Measurements from ENCODE around the gene SOBP. TPM values are rescaled to one million over a fixed set of nuclear protein-coding genes. Genes with fewer than 3 reads are reported as not detected.
A peak's percentile ranks its signal among the peaks of the same experiment; 100 is the strongest.

The SOBP gene
- total RNA-seq, 1 donor from 2014 or later, result 24.0 TPM

GRCh38 chr6:107491138-107491609, 1.3 kb downstream of the SOBP start:
- H3K36me3 Mint-ChIP-seq (ENCODE audit: low read depth), result no peaks in the 10 kb centered on the region
- peaks cover 25% of the 10 kb centered on the region for H3K27me3 Mint-ChIP-seq (ENCODE audit: low read depth)
- TF ChIP-seq, protein P1, sequence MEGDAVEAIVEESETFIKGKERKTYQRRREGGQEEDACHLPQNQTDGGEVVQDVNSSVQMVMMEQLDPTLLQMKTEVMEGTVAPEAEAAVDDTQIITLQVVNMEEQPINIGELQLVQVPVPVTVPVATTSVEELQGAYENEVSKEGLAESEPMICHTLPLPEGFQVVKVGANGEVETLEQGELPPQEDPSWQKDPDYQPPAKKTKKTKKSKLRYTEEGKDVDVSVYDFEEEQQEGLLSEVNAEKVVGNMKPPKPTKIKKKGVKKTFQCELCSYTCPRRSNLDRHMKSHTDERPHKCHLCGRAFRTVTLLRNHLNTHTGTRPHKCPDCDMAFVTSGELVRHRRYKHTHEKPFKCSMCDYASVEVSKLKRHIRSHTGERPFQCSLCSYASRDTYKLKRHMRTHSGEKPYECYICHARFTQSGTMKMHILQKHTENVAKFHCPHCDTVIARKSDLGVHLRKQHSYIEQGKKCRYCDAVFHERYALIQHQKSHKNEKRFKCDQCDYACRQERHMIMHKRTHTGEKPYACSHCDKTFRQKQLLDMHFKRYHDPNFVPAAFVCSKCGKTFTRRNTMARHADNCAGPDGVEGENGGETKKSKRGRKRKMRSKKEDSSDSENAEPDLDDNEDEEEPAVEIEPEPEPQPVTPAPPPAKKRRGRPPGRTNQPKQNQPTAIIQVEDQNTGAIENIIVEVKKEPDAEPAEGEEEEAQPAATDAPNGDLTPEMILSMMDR (conservative IDR thresholded peaks at IDR 0.05), result no peak
- H3K9me3 Mint-ChIP-seq, result no peaks in the 10 kb centered on the region
- peak; percentile 60 for DNase-seq (ENCODE audit: low read depth, low spot score)
- no peak overlapping the region for H3K4me3 Mint-ChIP-seq
- H3K27ac Mint-ChIP-seq (ENCODE audit: unreplicated experiment), result no peak overlapping the region
- peaks cover 30% of the 10 kb centered on the region for H3K4me1 Mint-ChIP-seq

DNA sequence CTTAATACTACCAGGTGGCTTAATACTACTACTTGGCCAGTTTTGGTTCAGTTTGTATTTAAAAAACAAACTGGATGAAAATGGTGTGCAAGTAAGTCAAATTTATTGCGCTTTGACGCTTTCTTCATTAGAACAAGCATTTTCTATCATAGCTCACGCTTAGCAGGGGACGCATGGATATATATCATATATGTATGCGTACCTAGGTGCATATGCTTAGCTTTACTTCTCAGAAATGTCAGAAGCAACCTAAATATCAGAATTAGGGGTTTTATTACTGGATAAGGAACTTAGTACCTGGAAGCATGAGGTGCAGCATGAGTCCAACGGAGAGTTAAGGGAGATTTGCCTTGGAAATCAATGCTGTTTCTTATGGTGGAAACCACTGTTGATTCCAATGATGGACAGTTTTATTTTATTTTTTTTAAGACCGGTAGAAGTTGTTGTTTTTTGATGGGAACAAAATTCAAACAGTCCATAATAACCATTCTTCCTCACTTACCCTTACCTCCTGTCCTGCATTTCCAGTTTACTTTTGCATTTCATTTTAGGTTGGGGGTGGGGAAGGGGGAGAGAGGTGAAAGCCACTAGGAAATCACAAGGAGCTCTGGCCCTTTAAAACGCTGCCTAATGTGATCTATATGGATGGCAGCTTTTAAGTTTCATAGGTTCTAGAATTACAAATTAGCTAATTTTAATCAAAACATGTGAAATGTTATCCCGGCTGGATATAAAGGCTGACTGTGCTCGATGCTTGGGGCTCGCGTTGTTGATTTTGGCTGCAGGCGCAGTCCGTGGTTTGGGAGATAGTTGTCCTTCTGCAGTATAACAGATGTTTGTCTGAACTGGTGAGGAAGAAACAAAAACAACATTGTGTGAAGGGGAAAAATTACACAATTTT, 2.1 kb downstream of the SOBP start:
- H3K27ac Mint-ChIP-seq (ENCODE audit: unreplicated experiment), result no peak overlapping the region
- H3K4me1 Mint-ChIP-seq, result peaks cover 34% of the 10 kb centered on the region
- no peak for DNase-seq (ENCODE audit: low read depth, low spot score)
- H3K4me3 Mint-ChIP-seq, result no peak overlapping the region
- peaks cover 19% of the 10 kb centered on the region for H3K27me3 Mint-ChIP-seq (ENCODE audit: low read depth)
- no peaks in the 10 kb centered on the region for H3K9me3 Mint-ChIP-seq
- no peaks in the 10 kb centered on the region for H3K36me3 Mint-ChIP-seq (ENCODE audit: low read depth)
- TF ChIP-seq, protein P1 (conservative IDR thresholded peaks at IDR 0.05), result no peak

GRCh38 chr6:107493158-107494057, 3.5 kb downstream of the SOBP start:
- peaks cover 5% of the 10 kb centered on the region for H3K27me3 Mint-ChIP-seq (ENCODE audit: low read depth)
- no peak overlapping the region for H3K4me3 Mint-ChIP-seq
- peaks cover 32% of the 10 kb centered on the region for H3K4me1 Mint-ChIP-seq
- H3K9me3 Mint-ChIP-seq, result no peaks in the 10 kb centered on the region
- no peak overlapping the region for H3K27ac Mint-ChIP-seq (ENCODE audit: unreplicated experiment)
- DNase-seq (ENCODE audit: low read depth, low spot score), result peak; percentile 11
- TF ChIP-seq, protein P1 (conservative IDR thresholded peaks at IDR 0.05), result no peak
- H3K36me3 Mint-ChIP-seq (ENCODE audit: low read depth), result no peaks in the 10 kb centered on the region

DNA sequence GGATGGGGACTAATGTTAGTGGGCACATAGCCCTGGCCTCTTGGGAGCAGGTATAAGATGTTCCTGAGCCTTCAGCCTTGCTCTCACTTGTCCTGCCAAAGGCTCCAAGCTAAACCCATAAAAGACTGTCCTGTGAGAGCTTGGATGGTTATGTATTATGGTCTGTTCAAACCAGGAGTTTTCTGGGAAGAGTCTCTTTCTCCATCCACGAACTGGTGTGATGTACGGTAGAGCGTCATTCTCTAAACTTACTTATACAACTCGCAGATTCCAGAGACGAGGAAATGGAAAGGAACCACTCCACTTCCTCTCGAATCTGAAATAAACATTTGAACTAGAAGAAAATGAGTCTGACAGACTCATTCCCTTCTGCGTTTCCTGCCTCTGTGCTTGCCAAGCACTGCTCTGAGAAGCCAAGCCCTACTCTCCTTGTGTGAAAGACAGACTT, 5.3 kb downstream of the SOBP start:
- Mint-ChIP-seq H3K36me3 (ENCODE audit: low read depth) (no peaks in the 10 kb centered on the region), H3K27ac (ENCODE audit: unreplicated experiment) (no peak overlapping the region), H3K27me3 (ENCODE audit: low read depth) (no peaks in the 10 kb centered on the region), H3K4me3 (no peak overlapping the region), H3K4me1 (peaks cover 32% of the 10 kb centered on the region), H3K9me3 (no peaks in the 10 kb centered on the region)
- TF ChIP-seq, protein P1 (conservative IDR thresholded peaks at IDR 0.05), result no peak
- no peak for DNase-seq (ENCODE audit: low read depth, low spot score)

GRCh38 chr6:107495971-107496370, 6.1 kb downstream of the SOBP start:
- no peaks in the 10 kb centered on the region for H3K27me3 Mint-ChIP-seq (ENCODE audit: low read depth)
- no peak overlapping the region for H3K27ac Mint-ChIP-seq (ENCODE audit: unreplicated experiment)
- H3K4me3 Mint-ChIP-seq, result no peak overlapping the region
- no peak for DNase-seq (ENCODE audit: low read depth, low spot score)
- peaks cover 32% of the 10 kb centered on the region for H3K4me1 Mint-ChIP-seq
- H3K9me3 Mint-ChIP-seq, result no peaks in the 10 kb centered on the region
- H3K36me3 Mint-ChIP-seq (ENCODE audit: low read depth), result peaks cover 2% of the 10 kb centered on the region
- TF ChIP-seq, protein P1 (conservative IDR thresholded peaks at IDR 0.05), result no peak
